Ovary (tissue), 9 donors: ENCODE results near the gene ELF5. TPM values are rescaled to one million over a fixed set of nuclear protein-coding genes. Genes with fewer than 3 reads are reported as not detected.

Experiments used
- DNase-seq, 5 donors: peaks; one replicate each; pipeline ENCODE4 v3.0.0-alpha.2; 2019 to 2020
- H3K27ac ChIP-seq, 2 donors: fragments of 200-600 bp; one replicate each; pipeline versions ENCODE4 v1.5.1 to v1.8.0; 2019 to 2022
- H3K27me3 ChIP-seq: fragments of 200-600 bp; one replicate; pipeline ENCODE4 v1.8.0; 2022
- H3K36me3 ChIP-seq: fragments of 200-600 bp; sonication (generic); one replicate; pipeline ENCODE4 v1.5.1; 2019
- H3K4me1 ChIP-seq: one replicate; pipeline ENCODE4 v1.8.1; 2013; ENCODE audit warnings: mild to moderate bottlenecking, moderate library complexity; ENCODE audit not compliant: insufficient read depth
- H3K4me3 ChIP-seq: fragments of 200-600 bp; sonication (generic); one replicate; pipeline ENCODE4 v1.5.1; 2017
- H3K9me3 ChIP-seq, 2 donors: fragments of 200-600 bp in 1 of 2; sonication (generic) in 1 of 2; one replicate each; pipeline versions ENCODE4 v1.5.1 to v1.8.1; 2013 to 2019; ENCODE audit warnings: mild to moderate bottlenecking in 1 of 2, moderate library complexity in 1 of 2
- EP300 ChIP-seq: sonication (generic); formaldehyde crosslinking; IDR thresholded peaks from one replicate; pipeline ENCODE4 v1.6.1; 2017; ENCODE audit warnings: antibody characterized with exemption
- POLR2A ChIP-seq: fragments of 450-650 bp; IDR thresholded peaks from one replicate; pipeline ENCODE4 v1.6.1; 2017; ENCODE audit warnings: antibody characterized with exemption, mild to moderate bottlenecking, moderate library complexity
- WGBS, 3 donors: extraction: QIAGEN DNeasy Blood & Tissue Kit in 1 of 3; methylation state at CpG; one replicate each; pipeline versions ENCODE4 v1.1.5 to v1.1.7; 2013 to 2017; 5-methylcytosine and 5-hydroxymethylcytosine counted together
- intact Hi-C, 4 donors: fragments of 100-400 bp; cut with DNase I; formaldehyde crosslinking; loops; one replicate each; pipeline versions ENCODE4 v1.11.0 to v1.15.1; 2022 to 2023
- polyA plus RNA-seq, 2 donors: library from polyadenylated mRNA; stranded (reverse); fragments of 200-250 nt in 1 of 2; fragments of 350-450 nt in 1 of 2; fragmentation: Illumina TruSeq in 1 of 2; extraction: RNeasy Lipid Tissue Mini Kit (QIAGEN cat#74804) in 1 of 2; gene quantifications; one replicate each; pipeline ENCODE4 v1.2.3, GENCODE V29; 2013 to 2014
- total RNA-seq, 7 donors: library from RNA; depleted of rRNA in 2 of 7; stranded (reverse); fragments of >200 nt in 2 of 7; fragmentation: NEBNext Ultra II Directional in 3 of 7; extraction: Animal tissue kit (Norgen Biotek cat#: 25700) in 3 of 7; gene quantifications; one replicate each; pipeline versions ENCODE4 v1.1.0 to v1.2.4, GENCODE V29; 2016 to 2023
- TF ChIP-seq, protein P1 (sequence below), 3 donors: fragments of 450-650 bp in 2 of 3; fragments of 200-600 bp in 1 of 3; IDR thresholded peaks; one replicate each; pipeline versions ENCODE4 v1.5.1 to v1.8.0; 2016 to 2022; ENCODE audit warnings: antibody characterized with exemption in 3 of 3, mild to moderate bottlenecking in 1 of 3
- donor health status: DM: no; HTN: no; CAD: no; lungs with moderate emphysema.
- donor health status: DM: no; HTN: no; CAD: no.
- donor health status: Bipolar disorder and iron deficiency.
- donor health status: DM: yes; HTN: yes; CAD: no.
- donor health status: DM: no; HTN: no; CAD: no.
- donor health status: DM: yes; HTN: yes; CAD: no.

ELF5 gene
- total and polyA plus RNA-seq, 9 donors, result not detected

GRCh38 chr11:34501500-34501899 lies 12.1 kb downstream of the ELF5 start:
- H3K27me3 ChIP-seq, result no peaks in the 10 kb centered on the region
- H3K9me3 ChIP-seq, result no peaks in the 10 kb centered on the region
- H3K4me1 ChIP-seq, result no peaks in the 10 kb centered on the region
- DNase-seq, result no peak
- H3K4me3 ChIP-seq, result no peak overlapping the region
- intact Hi-C loops, result no loop called here
- TF ChIP-seq, protein P1, sequence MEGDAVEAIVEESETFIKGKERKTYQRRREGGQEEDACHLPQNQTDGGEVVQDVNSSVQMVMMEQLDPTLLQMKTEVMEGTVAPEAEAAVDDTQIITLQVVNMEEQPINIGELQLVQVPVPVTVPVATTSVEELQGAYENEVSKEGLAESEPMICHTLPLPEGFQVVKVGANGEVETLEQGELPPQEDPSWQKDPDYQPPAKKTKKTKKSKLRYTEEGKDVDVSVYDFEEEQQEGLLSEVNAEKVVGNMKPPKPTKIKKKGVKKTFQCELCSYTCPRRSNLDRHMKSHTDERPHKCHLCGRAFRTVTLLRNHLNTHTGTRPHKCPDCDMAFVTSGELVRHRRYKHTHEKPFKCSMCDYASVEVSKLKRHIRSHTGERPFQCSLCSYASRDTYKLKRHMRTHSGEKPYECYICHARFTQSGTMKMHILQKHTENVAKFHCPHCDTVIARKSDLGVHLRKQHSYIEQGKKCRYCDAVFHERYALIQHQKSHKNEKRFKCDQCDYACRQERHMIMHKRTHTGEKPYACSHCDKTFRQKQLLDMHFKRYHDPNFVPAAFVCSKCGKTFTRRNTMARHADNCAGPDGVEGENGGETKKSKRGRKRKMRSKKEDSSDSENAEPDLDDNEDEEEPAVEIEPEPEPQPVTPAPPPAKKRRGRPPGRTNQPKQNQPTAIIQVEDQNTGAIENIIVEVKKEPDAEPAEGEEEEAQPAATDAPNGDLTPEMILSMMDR (IDR thresholded peaks at IDR 0.05), result no peak
- TF ChIP-seq POLR2A, result no peak
- no peak for TF ChIP-seq EP300
- H3K27ac ChIP-seq, result no peak overlapping the region
- 24 to 32% (median 29%) methylated on average over 4 of the region's 4 CpGs for WGBS, 3 donors
- H3K36me3 ChIP-seq, result no peaks in the 10 kb centered on the region

DNA sequence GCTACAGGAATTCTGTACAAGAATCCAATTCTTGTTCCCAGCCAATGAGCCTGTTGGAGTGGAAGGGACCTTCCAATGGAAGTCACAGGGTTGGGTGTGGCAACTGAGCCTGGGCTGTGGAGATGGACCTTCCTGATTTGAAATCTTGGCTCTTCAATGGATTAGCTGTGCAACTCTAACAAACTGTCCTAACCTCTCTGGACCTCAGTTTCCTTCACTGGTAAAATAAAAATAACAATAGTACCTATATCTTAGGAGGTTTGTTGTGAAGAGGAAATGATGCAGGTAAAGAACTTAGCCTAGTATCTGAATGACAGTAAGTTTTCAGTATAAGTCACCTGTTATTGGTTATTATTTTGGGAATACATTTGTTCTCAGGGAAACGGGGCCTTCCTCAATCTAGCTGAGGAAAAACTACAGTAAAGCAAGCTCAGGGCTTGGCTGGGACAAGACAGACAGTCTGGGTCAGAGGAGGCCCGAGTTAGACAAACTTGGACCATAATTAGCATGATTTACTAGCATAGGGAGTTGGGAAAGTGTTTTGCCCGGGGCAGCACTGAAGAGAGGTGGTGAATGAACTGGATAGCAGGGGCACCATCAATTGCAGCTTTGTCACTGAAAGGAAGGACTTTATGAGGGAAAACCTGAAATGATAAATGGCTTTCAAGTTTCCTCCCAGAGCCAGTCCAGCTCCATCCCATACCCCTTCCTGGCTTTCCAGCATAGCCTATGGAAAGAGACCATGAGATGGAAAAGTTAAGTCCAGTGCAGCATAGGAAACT lies 13.7 kb downstream of the ELF5 start:
- intact Hi-C loops, result loop anchor here in 1 of 4 donors (10.0 kb wide), 2 partner anchors 135 to 665 kb away; no protein-coding TSS in a partner anchor

GRCh38 chr11:34495724-34496377 lies 17.7 kb downstream of the ELF5 start:
- Histone ChIP-seq H3K27ac (no peak overlapping the region), H3K9me3 (no peaks in the 10 kb centered on the region), H3K27me3 (no peaks in the 10 kb centered on the region), H3K4me1 (no peaks in the 10 kb centered on the region), H3K36me3 (no peaks in the 10 kb centered on the region), H3K4me3 (no peak overlapping the region)
- 59 to 73% (median 65%) methylated on average over 26 of the region's 26 CpGs for WGBS, 3 donors
- intact Hi-C loops, result loop anchor here in 1 of 4 donors (10.0 kb wide), 2 partner anchors 131 to 661 kb away; no protein-coding TSS in a partner anchor
- TF ChIP-seq, protein P1 (IDR thresholded peaks at IDR 0.05), result no peak
- no peak for TF ChIP-seq EP300
- TF ChIP-seq POLR2A, result no peak
- DNase-seq, result no peak

More for the DNA sequence above, 13.7 kb downstream of the ELF5 start:
- Histone ChIP-seq H3K27me3 (no peaks in the 10 kb centered on the region), H3K4me1 (no peaks in the 10 kb centered on the region), H3K4me3 (no peak overlapping the region), H3K9me3 (no peaks in the 10 kb centered on the region), H3K36me3 (no peaks in the 10 kb centered on the region), H3K27ac (no peak overlapping the region)
- DNase-seq, result no peak
- TF ChIP-seq POLR2A (no peak), EP300 (no peak)
- TF ChIP-seq, protein P1 (IDR thresholded peaks at IDR 0.05), result no peak
- WGBS, 3 donors, result 19 to 22% (median 19%) methylated on average over 3 of the region's 3 CpGs

GRCh38 chr11:34495239-34495723 lies 18.3 kb downstream of the ELF5 start:
- Histone ChIP-seq H3K4me3 (no peak overlapping the region), H3K4me1 (no peaks in the 10 kb centered on the region), H3K9me3 (no peaks in the 10 kb centered on the region), H3K36me3 (no peaks in the 10 kb centered on the region), H3K27ac (no peak overlapping the region), H3K27me3 (no peaks in the 10 kb centered on the region)
- no peak for TF ChIP-seq POLR2A
- no peak for TF ChIP-seq EP300
- TF ChIP-seq, protein P1 (IDR thresholded peaks at IDR 0.05), result no peak
- 85 to 86% (median 86%) methylated on average over 12 of the region's 12 CpGs for WGBS, 3 donors
- no peak for DNase-seq
- intact Hi-C loops, result loop anchor here in 1 of 4 donors (10.0 kb wide), 2 partner anchors 130 to 660 kb away; no protein-coding TSS in a partner anchor
